Prostate gland (tissue), 2 donors: ENCODE measurements around the gene ACACB.
"Not testable (repeated sequence)": the region's sequence is repeated elsewhere in the genome, so short reads cannot be mapped to it uniquely, and the experiment has no call there.

Experiments
- CTCF ChIP-seq, 4 experiments: fragments of 200-600 bp in 2 of 4; fragments of 450-650 bp in 2 of 4; sonication (generic) in 2 of 4; IDR thresholded peaks; 1 replicate in 3 of 4; 2 replicates in 1 of 4; pipeline ENCODE4 v1.5.1; 2016 to 2019; ENCODE audit warnings: antibody characterized with exemption in 4 of 4, mild to moderate bottlenecking in 2 of 4, moderate library complexity in 2 of 4
- POLR2A ChIP-seq: fragments of 450-650 bp; IDR thresholded peaks from one replicate; pipeline ENCODE4 v1.6.1; 2016; ENCODE audit warnings: antibody characterized with exemption, mild to moderate bottlenecking

- TF ChIP-seq CTCF (IDR thresholded peaks at IDR 0.05); POLR2A: not testable (repeated sequence)
Measured at GRCh38 chr12:109147126-109147525, 30.7 kb downstream of the ACACB start.
